HepG2 (cell line): Measurements from ENCODE around the gene MS4A1.

Source experiments
- HMG20B ChIP-seq: conservative IDR thresholded peaks from 2 replicates; pipeline ENCODE4 v1.6.1; 2016; ENCODE audit warnings: missing genetic modification reagents, missing compliant biosample characterization
- NR2F1 ChIP-seq, 2 experiments: fragments of 450-650 bp in 1 of 2; formaldehyde crosslinking in 1 of 2; IDR thresholded peaks; 2 replicates each; pipeline versions ENCODE4 v1.5.0 to v1.6.1; 2016 to 2020; ENCODE audit warnings: mild to moderate bottlenecking in 1 of 2, missing compliant biosample characterization in 1 of 2, missing genetic modification reagents in 1 of 2, moderate library complexity in 1 of 2
- RFX5 ChIP-seq: IDR thresholded peaks from 2 replicates; pipeline ENCODE4 v1.6.1; 2011; ENCODE audit warnings: low read depth, low read length, improper control_type of control experiment
- SALL1 ChIP-seq: sonication (generic); formaldehyde crosslinking; IDR thresholded peaks from 2 replicates; pipeline ENCODE4 v1.8.0; 2022; ENCODE audit warnings: mild to moderate bottlenecking, missing genetic modification reagents
- ZFP36L2 ChIP-seq: sonication (generic); formaldehyde crosslinking; IDR thresholded peaks from 2 replicates; pipeline ENCODE4 v1.4.0; 2020; ENCODE audit warnings: missing genetic modification reagents
- TF ChIP-seq, protein P1 (sequence below): sonication (generic); formaldehyde crosslinking; IDR thresholded peaks from 2 replicates; pipeline ENCODE4 v1.4.0; 2020; ENCODE audit warnings: low read depth, mild to moderate bottlenecking, missing genetic modification reagents

DNA sequence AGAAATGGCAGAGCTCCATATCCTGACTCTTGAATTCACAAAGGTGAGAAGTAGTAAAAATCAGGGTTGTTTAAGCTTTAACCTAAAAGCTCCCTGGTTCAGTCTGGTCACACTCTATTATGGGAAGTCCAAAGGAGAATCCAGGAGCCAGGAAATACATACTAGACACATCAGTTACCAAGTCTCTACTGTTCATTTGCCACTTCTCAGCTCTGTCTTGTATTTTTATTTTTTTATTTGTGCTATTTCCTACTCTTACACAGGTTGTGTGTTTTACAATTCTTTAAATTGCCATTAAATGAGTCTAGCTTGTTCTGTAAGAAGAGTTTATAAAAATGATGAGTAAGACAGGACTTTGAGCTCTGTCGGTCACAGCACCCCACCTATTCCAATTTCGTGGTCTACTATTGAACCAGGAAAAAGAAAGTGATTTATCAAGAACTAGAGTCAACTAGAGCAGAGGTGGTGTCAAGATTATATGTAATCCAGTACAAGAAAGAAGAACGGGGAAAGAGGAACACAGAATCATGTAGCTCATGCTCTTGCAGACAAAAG lies 46.7 kb downstream of the MS4A1 start:
- TF ChIP-seq, protein P1, sequence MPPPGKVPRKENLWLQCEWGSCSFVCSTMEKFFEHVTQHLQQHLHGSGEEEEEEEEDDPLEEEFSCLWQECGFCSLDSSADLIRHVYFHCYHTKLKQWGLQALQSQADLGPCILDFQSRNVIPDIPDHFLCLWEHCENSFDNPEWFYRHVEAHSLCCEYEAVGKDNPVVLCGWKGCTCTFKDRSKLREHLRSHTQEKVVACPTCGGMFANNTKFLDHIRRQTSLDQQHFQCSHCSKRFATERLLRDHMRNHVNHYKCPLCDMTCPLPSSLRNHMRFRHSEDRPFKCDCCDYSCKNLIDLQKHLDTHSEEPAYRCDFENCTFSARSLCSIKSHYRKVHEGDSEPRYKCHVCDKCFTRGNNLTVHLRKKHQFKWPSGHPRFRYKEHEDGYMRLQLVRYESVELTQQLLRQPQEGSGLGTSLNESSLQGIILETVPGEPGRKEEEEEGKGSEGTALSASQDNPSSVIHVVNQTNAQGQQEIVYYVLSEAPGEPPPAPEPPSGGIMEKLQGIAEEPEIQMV (CRISPR knock-in tag): no peak
- no peak for TF ChIP-seq NR2F1 (CRISPR knock-in tag; IDR thresholded peaks at IDR 0.05)
- TF ChIP-seq SALL1 (CRISPR knock-in tag): no peak
- no peak for TF ChIP-seq RFX5
- TF ChIP-seq HMG20B (CRISPR knock-in tag): no peak
- no peak for TF ChIP-seq ZFP36L2
